Measurements from ENCODE around the gene BAHCC1. TPM values are rescaled to one million over a fixed set of nuclear protein-coding genes. Genes with fewer than 3 reads are reported as not detected.

BAHCC1 gene
- total RNA-seq, 1 experiment from 2014 or later, result 0.17 TPM

GRCh38 chr17:81408049-81408448 is 12.8 kb downstream of the BAHCC1 start:
- Mint-ChIP-seq H3K4me3 (ENCODE audit: low read depth, unreplicated experiment) (no peak overlapping the region), H3K36me3 (ENCODE audit: insufficient read depth, unreplicated experiment) (peaks cover 6% of the 10 kb centered on the region), H3K4me1 (ENCODE audit: low read depth, unreplicated experiment) (peaks cover 30% of the 10 kb centered on the region), H3K27me3 (ENCODE audit: unreplicated experiment) (peaks cover 67% of the 10 kb centered on the region), H3K27ac (ENCODE audit: unreplicated experiment) (no peak overlapping the region), H3K9me3 (ENCODE audit: low read depth, unreplicated experiment) (no peaks in the 10 kb centered on the region)
- intact Hi-C loops (cut with micrococcal nuclease; ENCODE audit: unreplicated experiment), result no loop called here
- CTCF ChIA-PET, result interaction anchor here (0.9 kb wide), 1 partner anchor 22 kb away, joined by 3 read pairs; no protein-coding TSS in a partner anchor
- no TSS peak for BruUV-seq (replicated peaks)
- no peak for TF ChIP-seq CTCF (IDR thresholded peaks at IDR 0.05; ENCODE audit: unreplicated experiment)
- no peak for DNase-seq

- no peak for DNase-seq
- TF ChIP-seq CTCF (IDR thresholded peaks at IDR 0.05; ENCODE audit: unreplicated experiment), result no peak
- intact Hi-C loops (cut with micrococcal nuclease; ENCODE audit: unreplicated experiment), result no loop called here
- no TSS peak for BruUV-seq (replicated peaks)
- Mint-ChIP-seq H3K4me1 (ENCODE audit: low read depth, unreplicated experiment) (peaks cover 24% of the 10 kb centered on the region), H3K4me3 (ENCODE audit: low read depth, unreplicated experiment) (no peak overlapping the region), H3K9me3 (ENCODE audit: low read depth, unreplicated experiment) (no peaks in the 10 kb centered on the region), H3K27me3 (ENCODE audit: unreplicated experiment) (peaks cover 61% of the 10 kb centered on the region), H3K36me3 (ENCODE audit: insufficient read depth, unreplicated experiment) (peaks cover 6% of the 10 kb centered on the region), H3K27ac (ENCODE audit: unreplicated experiment) (no peak overlapping the region)
- CTCF ChIA-PET, result no interaction called here
Measured at GRCh38 chr17:81409190-81409935, 14.1 kb downstream of the BAHCC1 start.

- no TSS peak for BruUV-seq (replicated peaks)
- no peak for DNase-seq
- Mint-ChIP-seq H3K27ac (ENCODE audit: unreplicated experiment) (no peak overlapping the region), H3K4me3 (ENCODE audit: low read depth, unreplicated experiment) (no peak overlapping the region), H3K36me3 (ENCODE audit: insufficient read depth, unreplicated experiment) (peaks cover under 1% of the 10 kb centered on the region), H3K27me3 (ENCODE audit: unreplicated experiment) (peaks cover 55% of the 10 kb centered on the region), H3K4me1 (ENCODE audit: low read depth, unreplicated experiment) (peaks cover 18% of the 10 kb centered on the region), H3K9me3 (ENCODE audit: low read depth, unreplicated experiment) (no peaks in the 10 kb centered on the region)
- CTCF ChIA-PET, result interaction anchor here (0.7 kb wide), 1 partner anchor 15 kb away, joined by 3 read pairs; no protein-coding TSS in a partner anchor
- no peak for TF ChIP-seq CTCF (IDR thresholded peaks at IDR 0.05; ENCODE audit: unreplicated experiment)
- intact Hi-C loops (cut with micrococcal nuclease; ENCODE audit: unreplicated experiment), result no loop called here
Measured at GRCh38 chr17:81410852-81411251, 15.6 kb downstream of the BAHCC1 start.

- H3K27ac Mint-ChIP-seq (ENCODE audit: unreplicated experiment), result no peak overlapping the region
- CTCF ChIA-PET, result no interaction called here
- intact Hi-C loops (cut with micrococcal nuclease; ENCODE audit: unreplicated experiment), result no loop called here
- no peak for DNase-seq
- H3K4me3 Mint-ChIP-seq (ENCODE audit: low read depth, unreplicated experiment), result no peak overlapping the region
- BruUV-seq (replicated peaks), result no TSS peak
- peaks cover 18% of the 10 kb centered on the region for H3K4me1 Mint-ChIP-seq (ENCODE audit: low read depth, unreplicated experiment)
- H3K9me3 Mint-ChIP-seq (ENCODE audit: low read depth, unreplicated experiment), result no peaks in the 10 kb centered on the region
- TF ChIP-seq CTCF (IDR thresholded peaks at IDR 0.05; ENCODE audit: unreplicated experiment), result no peak
- H3K36me3 Mint-ChIP-seq (ENCODE audit: insufficient read depth, unreplicated experiment), result no peaks in the 10 kb centered on the region
- H3K27me3 Mint-ChIP-seq (ENCODE audit: unreplicated experiment), result peaks cover 50% of the 10 kb centered on the region
Measured at GRCh38 chr17:81411305-81411704, 16.0 kb downstream of the BAHCC1 start.

Data from Calu3 (cell line).